Measurements from ENCODE around the gene CCL28. TPM values are rescaled to one million over a fixed set of nuclear protein-coding genes. Genes with fewer than 3 reads are reported as not detected.

The CCL28 gene
- total and polyA plus RNA-seq, 2 donors (not counting 1 experiment from before 2014, with no cell fraction given) = 1.1 to 2.0 TPM

- no peaks in the 10 kb centered on the region for H3K79me2 ChIP-seq (ENCODE audit: control insufficient read depth, insufficient read depth, low read length)
- no peaks in the 10 kb centered on the region for H4K20me1 ChIP-seq (ENCODE audit: control insufficient read depth, extremely low read depth, insufficient read depth, low read length)
- H3K9ac ChIP-seq (ENCODE audit: insufficient read depth, low read length) = no peak overlapping the region
- H3K4me3 ChIP-seq (replicated peaks in 1 of 4; ENCODE audit: control extremely low read depth in 1 of 4, insufficient read depth in 1 of 4, low read depth in 3 of 4, low read length in 4 of 4) = no peak overlapping the region
- H2AFZ ChIP-seq (ENCODE audit: low read length) = no peak overlapping the region
- H3K9me3 ChIP-seq (ENCODE audit: control insufficient read depth, insufficient read depth, low read depth, low read length) = no peaks in the 10 kb centered on the region
- TF ChIP-seq EZH2 (IDR thresholded peaks at IDR 0.05; ENCODE audit: low read length, missing control alignments) = no peak
- TF ChIP-seq CTCF (conservative IDR thresholded peaks at IDR 0.05 in 1 of 2, IDR thresholded peaks at IDR 0.05 in 1 of 2; ENCODE audit: low read depth in 1 of 2, low read length in 2 of 2) = no peak
- H3K27me3 ChIP-seq (ENCODE audit: control insufficient read depth, insufficient read depth, low read length) = no peaks in the 10 kb centered on the region
- peaks cover 5% of the 10 kb centered on the region for H3K4me1 ChIP-seq (ENCODE audit: control insufficient read depth, extremely low read depth, insufficient read depth, low read length)
- H3K4me2 ChIP-seq (ENCODE audit: extremely low read depth, insufficient read depth, low read length) = no peak overlapping the region
- no peak overlapping the region for H3K27ac ChIP-seq (ENCODE audit: insufficient read depth, low read length)
- H3K36me3 ChIP-seq (ENCODE audit: control insufficient read depth, insufficient read depth, low read length) = no peaks in the 10 kb centered on the region
- DNase-seq (ENCODE audit: low read depth in 2 of 2) = no peak
Observed at GRCh38 chr5:43429706-43430105, 17.5 kb upstream of the CCL28 start.

DNA sequence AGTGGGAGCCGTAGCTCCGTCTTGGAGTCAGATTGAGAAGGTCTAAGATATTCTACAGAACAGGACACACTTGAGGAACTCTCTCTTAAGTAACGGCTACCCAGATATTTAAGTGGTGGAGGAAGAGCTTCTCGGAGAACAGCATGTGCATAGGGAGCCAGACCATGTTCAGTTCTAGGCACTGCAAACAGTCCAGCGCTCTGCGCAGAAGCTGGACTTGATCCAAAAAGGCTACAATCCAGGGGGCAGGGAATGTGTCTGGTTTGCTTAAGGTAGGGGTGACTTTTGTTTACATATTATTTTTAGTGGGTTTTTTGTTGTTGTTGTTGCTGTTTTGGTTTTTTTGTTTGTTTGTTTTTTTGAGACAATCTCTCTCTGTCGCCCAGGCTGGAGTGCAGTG is 16.8 kb upstream of the CCL28 start:
- DNase-seq (ENCODE audit: low read depth in 2 of 2) = no peak
- Histone ChIP-seq H2AFZ (ENCODE audit: low read length) (no peak overlapping the region), H3K4me1 (ENCODE audit: control insufficient read depth, extremely low read depth, insufficient read depth, low read length) (peaks cover 5% of the 10 kb centered on the region), H3K9ac (ENCODE audit: insufficient read depth, low read length) (no peak overlapping the region), H3K4me2 (ENCODE audit: extremely low read depth, insufficient read depth, low read length) (no peak overlapping the region), H4K20me1 (ENCODE audit: control insufficient read depth, extremely low read depth, insufficient read depth, low read length) (no peaks in the 10 kb centered on the region), H3K27ac (ENCODE audit: insufficient read depth, low read length) (no peak overlapping the region), H3K36me3 (ENCODE audit: control insufficient read depth, insufficient read depth, low read length) (no peaks in the 10 kb centered on the region), H3K27me3 (ENCODE audit: control insufficient read depth, insufficient read depth, low read length) (no peaks in the 10 kb centered on the region), H3K4me3 (replicated peaks in 1 of 4; ENCODE audit: control extremely low read depth in 1 of 4, insufficient read depth in 1 of 4, low read depth in 3 of 4, low read length in 4 of 4) (no peak overlapping the region), H3K79me2 (ENCODE audit: control insufficient read depth, insufficient read depth, low read length) (no peaks in the 10 kb centered on the region), H3K9me3 (ENCODE audit: control insufficient read depth, insufficient read depth, low read depth, low read length) (no peaks in the 10 kb centered on the region)
- TF ChIP-seq EZH2 (IDR thresholded peaks at IDR 0.05; ENCODE audit: low read length, missing control alignments) (no peak), CTCF (conservative IDR thresholded peaks at IDR 0.05 in 1 of 2, IDR thresholded peaks at IDR 0.05 in 1 of 2; ENCODE audit: low read depth in 1 of 2, low read length in 2 of 2) (no peak)

DNA sequence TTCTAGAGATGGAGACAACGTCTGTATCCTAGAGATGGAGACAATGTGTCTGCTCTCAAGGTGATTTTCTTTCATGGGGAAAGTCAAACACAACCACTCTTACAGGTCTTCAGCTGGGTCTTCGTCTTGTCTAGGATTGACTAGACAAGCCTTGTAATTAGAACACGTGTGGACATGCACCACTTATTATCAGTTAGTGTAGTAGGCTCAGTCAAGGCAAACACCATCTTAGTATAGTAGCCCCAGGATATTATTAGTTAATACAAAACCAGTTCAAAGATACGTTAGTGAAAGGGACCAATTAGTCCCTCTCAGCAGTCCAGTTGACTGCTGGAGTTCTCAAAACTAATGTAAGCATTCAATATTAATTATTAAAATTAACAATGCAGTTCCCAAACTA is 15.1 kb upstream of the CCL28 start:
- no peak for DNase-seq (ENCODE audit: low read depth in 2 of 2)
- no peak overlapping the region for H2AFZ ChIP-seq (ENCODE audit: low read length)
- no peaks in the 10 kb centered on the region for H3K27me3 ChIP-seq (ENCODE audit: control insufficient read depth, insufficient read depth, low read length)
- H3K36me3 ChIP-seq (ENCODE audit: control insufficient read depth, insufficient read depth, low read length) = no peaks in the 10 kb centered on the region
- H3K27ac ChIP-seq (ENCODE audit: insufficient read depth, low read length) = no peak overlapping the region
- H3K4me3 ChIP-seq (replicated peaks in 1 of 4; ENCODE audit: control extremely low read depth in 1 of 4, insufficient read depth in 1 of 4, low read depth in 3 of 4, low read length in 4 of 4) = no peak overlapping the region
- H3K4me2 ChIP-seq (ENCODE audit: extremely low read depth, insufficient read depth, low read length) = no peak overlapping the region
- no peaks in the 10 kb centered on the region for H4K20me1 ChIP-seq (ENCODE audit: control insufficient read depth, extremely low read depth, insufficient read depth, low read length)
- H3K4me1 ChIP-seq (ENCODE audit: control insufficient read depth, extremely low read depth, insufficient read depth, low read length) = peaks cover 5% of the 10 kb centered on the region
- no peaks in the 10 kb centered on the region for H3K9me3 ChIP-seq (ENCODE audit: control insufficient read depth, insufficient read depth, low read depth, low read length)
- H3K9ac ChIP-seq (ENCODE audit: insufficient read depth, low read length) = no peak overlapping the region
- TF ChIP-seq CTCF (conservative IDR thresholded peaks at IDR 0.05 in 1 of 2, IDR thresholded peaks at IDR 0.05 in 1 of 2; ENCODE audit: low read depth in 1 of 2, low read length in 2 of 2) (no peak), EZH2 (IDR thresholded peaks at IDR 0.05; ENCODE audit: low read length, missing control alignments) (no peak)
- H3K79me2 ChIP-seq (ENCODE audit: control insufficient read depth, insufficient read depth, low read length) = no peaks in the 10 kb centered on the region

Data from fibroblast of lung (primary cell).